ENCODE data around the gene ATP5MK. TPM values are rescaled to one million over a fixed set of nuclear protein-coding genes. Genes with fewer than 3 reads are reported as not detected.
A peak's percentile ranks its signal among the peaks of the same experiment; 100 is the strongest.

The ATP5MK gene
- polyA plus RNA-seq, 1 of the 3 experiments (the other 2 are of a cell fraction) = 408 TPM

GRCh38 chr10:103394180-103394579 is 2.1 kb downstream of the ATP5MK start:
- H3K79me2 ChIP-seq (ENCODE audit: insufficient read depth) = peaks cover 88% of the 10 kb centered on the region
- CTCF ChIA-PET = interaction anchor here (0.7 kb wide), 1 partner anchor 24 kb away, joined by 3 read pairs; no protein-coding TSS in a partner anchor
- H3K27ac ChIP-seq (ENCODE audit: low read depth in 2 of 2, low read length in 1 of 2) = no peak overlapping the region
- H3K9me2 ChIP-seq = no peaks in the 10 kb centered on the region
- DNase-seq = no peak
- WGBS (ENCODE audit: low lambda C conversion rate) = 87% methylated on average over 14 of the region's 14 CpGs
- TF ChIP-seq RXRA (IDR thresholded peaks at IDR 0.05; ENCODE audit: borderline replicate concordance, low read depth) = no peak
- TF ChIP-seq SIN3A (IDR thresholded peaks at IDR 0.05; ENCODE audit: borderline replicate concordance, low read depth, low read length) = no peak
- TF ChIP-seq RFX5 (IDR thresholded peaks at IDR 0.05; ENCODE audit: low read length) = no peak
- H3F3A ChIP-seq (replicated peaks; ENCODE audit: insufficient read depth) = peaks cover 1% of the 10 kb centered on the region
- peaks cover 6 to 13% of the 10 kb centered on the region in 2 experiments; a peak in 3 of 4 replicates for H3K4me1 ChIP-seq (ENCODE audit: control insufficient read depth in 1 of 2, insufficient read depth in 2 of 2, low read depth in 1 of 2, low read length in 1 of 2)
- H4K20me1 ChIP-seq (ENCODE audit: insufficient read depth) = peaks cover 12% of the 10 kb centered on the region
- peaks cover 43 to 56% of the 10 kb centered on the region in 2 experiments for H3K36me3 ChIP-seq (replicated peaks in 1 of 2; ENCODE audit: control insufficient read depth in 1 of 2, insufficient read depth in 2 of 2, low read length in 1 of 2)
- H3K9me3 ChIP-seq = no peaks in the 10 kb centered on the region
- no peaks in the 10 kb centered on the region for H3K27me3 ChIP-seq (ENCODE audit: insufficient read depth)
- POLR2A ChIA-PET = no interaction called here
- no peak overlapping the region for H2AFZ ChIP-seq (ENCODE audit: low read depth)
- H3K4me3 ChIP-seq (ENCODE audit: low read depth in 2 of 2, low read length in 1 of 2) = no peak overlapping the region
- 0 out of 2 replicates have a peak overlapping the region, but pooled peaks have one; percentile 96 for H3K4me2 ChIP-seq
- H3K9ac ChIP-seq = no peak overlapping the region

- ChIA-PET POLR2A (no interaction called here), CTCF (interaction anchor here (0.9 kb wide), 1 partner anchor 13 kb away, joined by 3 read pairs; the partner anchor contains the start of genes ATP5MK and PDCD11)
- no peak overlapping the region for H3K4me3 ChIP-seq (ENCODE audit: low read depth in 2 of 2, low read length in 1 of 2)
- H3K27ac ChIP-seq (ENCODE audit: low read depth in 2 of 2, low read length in 1 of 2) = no peak overlapping the region
- H3K79me2 ChIP-seq (ENCODE audit: insufficient read depth) = no peaks in the 10 kb centered on the region
- H3K9me3 ChIP-seq = no peaks in the 10 kb centered on the region
- no peak overlapping the region for H3K4me2 ChIP-seq
- 93% methylated on average over 5 of the region's 5 CpGs for WGBS (ENCODE audit: low lambda C conversion rate)
- H2AFZ ChIP-seq (ENCODE audit: low read depth) = no peak overlapping the region
- no peaks in the 10 kb centered on the region for H3K9me2 ChIP-seq
- TF ChIP-seq TAF1 (IDR thresholded peaks at IDR 0.05; ENCODE audit: borderline replicate concordance, low read depth, low read length) = no peak
- TF ChIP-seq SIN3A (IDR thresholded peaks at IDR 0.05; ENCODE audit: borderline replicate concordance, low read depth, low read length) = no peak
- TF ChIP-seq MXI1 (IDR thresholded peaks at IDR 0.05; ENCODE audit: low read depth, low read length) = no peak
- TF ChIP-seq EP300 (IDR thresholded peaks at IDR 0.05; ENCODE audit: borderline replicate concordance in 1 of 2, low read depth in 1 of 2, low read length in 1 of 2) = no peak
- TF ChIP-seq USF2 (IDR thresholded peaks at IDR 0.05; ENCODE audit: borderline replicate concordance, low read depth, low read length) = no peak
- TF ChIP-seq GATA2 (CRISPR knock-in tag; IDR thresholded peaks at IDR 0.05) = no peak
- no peak for TF ChIP-seq POLR2AphosphoS5 (IDR thresholded peaks at IDR 0.05; ENCODE audit: low read depth, low read length)
- no peak for TF ChIP-seq USF1 (IDR thresholded peaks at IDR 0.05; ENCODE audit: borderline replicate concordance, low read depth)
- no peak for TF ChIP-seq SMC3 (IDR thresholded peaks at IDR 0.05; ENCODE audit: low read depth, low read length)
- no peak for TF ChIP-seq TEAD4 (IDR thresholded peaks at IDR 0.05; ENCODE audit: borderline replicate concordance, insufficient read depth)
- TF ChIP-seq RXRA (IDR thresholded peaks at IDR 0.05; ENCODE audit: borderline replicate concordance, low read depth) = no peak
- no peak for TF ChIP-seq JUND (IDR thresholded peaks at IDR 0.05)
- no peak for TF ChIP-seq NRF1 (IDR thresholded peaks at IDR 0.05; ENCODE audit: low read depth, low read length)
- TF ChIP-seq NFIC (IDR thresholded peaks at IDR 0.05; ENCODE audit: borderline replicate concordance) = no peak
- no peak for TF ChIP-seq YY1 (IDR thresholded peaks at IDR 0.05; ENCODE audit: low read depth)
- H4K20me1 ChIP-seq (ENCODE audit: insufficient read depth) = no peaks in the 10 kb centered on the region
- no peak for DNase-seq
- no peaks in the 10 kb centered on the region for H3K4me1 ChIP-seq (ENCODE audit: control insufficient read depth in 1 of 2, insufficient read depth in 2 of 2, low read depth in 1 of 2, low read length in 1 of 2)
- H3K27me3 ChIP-seq (ENCODE audit: insufficient read depth) = no peaks in the 10 kb centered on the region
- peaks cover 28% of the 10 kb centered on the region for H3F3A ChIP-seq (replicated peaks; ENCODE audit: insufficient read depth)
- peaks cover 24 to 57% of the 10 kb centered on the region in 2 experiments for H3K36me3 ChIP-seq (replicated peaks in 1 of 2; ENCODE audit: control insufficient read depth in 1 of 2, insufficient read depth in 2 of 2, low read length in 1 of 2)
- H3K9ac ChIP-seq = no peak overlapping the region
Observed at GRCh38 chr10:103382769-103383168, 13.5 kb downstream of the ATP5MK start.
